GM21786 (cell line): ENCODE data around the gene TET2.

Experiments
- ATAC-seq: cut with Tn5 transposase; IDR thresholded peaks from one replicate; pipeline ENCODE4 v1.9.1; 2021; ENCODE audit not compliant: unreplicated experiment

TET2 gene

DNA sequence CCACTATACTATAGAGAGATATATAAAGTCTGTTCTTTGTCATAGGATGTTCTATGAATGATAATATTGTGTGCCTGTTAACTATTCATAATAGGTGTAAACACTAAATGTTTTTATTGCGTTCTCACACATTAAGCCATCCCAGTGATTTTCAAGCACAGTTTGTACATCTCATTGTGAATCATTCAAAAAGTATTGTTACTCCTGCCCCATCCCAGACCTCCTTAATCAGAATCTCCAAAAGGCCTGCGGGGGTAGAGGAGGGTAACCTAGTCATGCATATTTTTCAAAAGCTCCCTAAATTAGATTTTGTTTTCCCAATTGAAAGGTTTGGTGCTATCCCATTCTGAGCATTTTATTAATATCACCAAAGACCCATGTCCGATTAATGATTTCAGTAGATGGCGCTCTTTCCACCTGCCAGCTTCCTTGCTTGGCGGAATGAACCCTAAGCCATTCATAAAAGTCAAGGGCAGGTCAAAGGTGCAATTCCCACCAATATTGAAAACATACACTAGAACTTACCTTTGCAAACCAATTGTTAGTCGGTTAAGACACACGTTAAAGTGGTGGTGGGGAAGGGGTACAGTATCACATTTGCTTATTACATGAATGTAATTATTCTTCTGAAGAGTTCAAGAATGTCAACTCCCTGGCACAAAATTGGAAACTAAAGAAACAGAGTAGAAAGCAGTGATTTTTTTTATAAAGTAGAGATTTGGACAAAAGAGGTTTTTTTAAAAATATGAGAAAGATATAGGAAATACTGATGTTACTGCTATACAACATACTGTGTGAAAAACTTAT lies 5.8 kb upstream of the TET2 start:
- ATAC-seq = peak; percentile 48

DNA sequence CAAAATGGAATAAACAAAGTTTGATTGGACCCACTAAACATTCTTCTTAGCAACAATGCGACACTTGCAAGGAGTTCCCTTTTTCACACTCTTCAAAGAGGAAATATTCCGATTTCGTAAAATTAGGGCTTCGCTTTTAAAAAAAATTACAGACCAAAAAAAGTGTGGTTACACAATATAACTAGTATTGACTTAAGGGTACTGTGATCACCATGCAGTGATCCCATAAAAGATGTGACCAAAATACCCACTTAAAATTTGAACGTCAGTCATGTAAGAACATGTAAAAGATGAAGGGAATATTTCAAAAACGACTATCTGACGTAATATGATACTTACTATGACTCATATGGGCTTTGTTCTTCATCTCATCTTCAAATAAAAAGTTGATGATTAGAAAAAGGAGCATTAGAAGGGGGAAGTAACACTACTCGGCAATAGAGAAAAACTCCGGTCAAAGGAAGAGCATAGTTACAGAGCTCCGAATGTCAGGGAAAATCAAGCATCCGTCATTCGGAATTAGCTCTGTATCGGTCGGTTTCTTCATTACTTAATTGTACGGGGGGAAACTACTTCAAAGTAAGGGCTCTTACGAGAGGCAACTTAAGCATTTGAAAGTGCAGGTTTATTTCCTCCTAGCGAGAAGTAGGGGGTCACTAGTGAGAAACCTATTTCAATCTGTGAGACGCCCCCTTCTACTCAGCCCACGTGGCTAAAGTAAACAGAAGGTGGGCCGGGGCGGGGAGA lies 1.3 kb upstream of the TET2 start:
- peak; percentile 3 for ATAC-seq

DNA sequence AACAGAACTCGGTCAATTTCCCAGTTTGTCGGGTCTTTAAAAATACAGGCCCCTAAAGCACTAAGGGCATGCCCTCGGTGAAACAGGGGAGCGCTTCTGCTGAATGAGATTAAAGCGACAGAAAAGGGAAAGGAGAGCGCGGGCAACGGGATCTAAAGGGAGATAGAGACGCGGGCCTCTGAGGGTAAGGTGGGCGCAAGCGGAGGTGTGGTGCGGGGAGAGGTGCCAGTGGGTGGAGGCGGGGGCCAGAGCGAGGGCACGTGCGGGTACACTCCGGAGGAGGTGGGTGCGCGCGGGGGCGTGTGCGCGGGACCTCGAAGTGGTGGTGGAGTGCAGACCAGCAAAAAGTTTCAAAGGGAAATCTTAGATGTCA lies 787 bp upstream of the TET2 start:
- ATAC-seq = peak; percentile 16

DNA sequence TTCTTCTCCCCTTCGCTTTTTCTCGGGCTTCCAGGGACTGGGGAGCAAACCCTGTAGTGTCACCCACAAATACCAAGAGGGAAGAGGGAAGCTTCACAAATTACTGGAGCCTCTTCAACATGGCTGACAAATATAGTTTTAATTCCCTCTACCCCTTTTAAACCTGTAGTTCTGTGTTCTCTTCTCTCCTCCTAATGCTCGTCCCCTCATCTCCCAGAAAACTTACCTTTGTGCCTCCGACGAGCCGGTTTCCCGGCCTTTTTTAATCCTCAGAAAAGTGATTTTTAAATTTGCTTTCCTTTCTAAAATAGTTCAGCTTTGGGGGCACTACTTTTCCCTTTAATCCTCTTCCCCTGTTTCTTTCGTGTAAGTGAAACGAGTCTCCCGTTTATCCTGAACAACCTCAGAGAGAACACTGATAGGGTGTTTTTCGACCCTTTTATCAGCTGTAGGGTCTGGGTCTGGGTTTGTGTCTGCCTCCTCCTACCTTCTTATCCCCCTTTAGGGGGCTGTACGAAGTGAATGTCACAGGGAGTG lies 408 bp downstream of the TET2 start:
- ATAC-seq = peak; percentile 3

DNA sequence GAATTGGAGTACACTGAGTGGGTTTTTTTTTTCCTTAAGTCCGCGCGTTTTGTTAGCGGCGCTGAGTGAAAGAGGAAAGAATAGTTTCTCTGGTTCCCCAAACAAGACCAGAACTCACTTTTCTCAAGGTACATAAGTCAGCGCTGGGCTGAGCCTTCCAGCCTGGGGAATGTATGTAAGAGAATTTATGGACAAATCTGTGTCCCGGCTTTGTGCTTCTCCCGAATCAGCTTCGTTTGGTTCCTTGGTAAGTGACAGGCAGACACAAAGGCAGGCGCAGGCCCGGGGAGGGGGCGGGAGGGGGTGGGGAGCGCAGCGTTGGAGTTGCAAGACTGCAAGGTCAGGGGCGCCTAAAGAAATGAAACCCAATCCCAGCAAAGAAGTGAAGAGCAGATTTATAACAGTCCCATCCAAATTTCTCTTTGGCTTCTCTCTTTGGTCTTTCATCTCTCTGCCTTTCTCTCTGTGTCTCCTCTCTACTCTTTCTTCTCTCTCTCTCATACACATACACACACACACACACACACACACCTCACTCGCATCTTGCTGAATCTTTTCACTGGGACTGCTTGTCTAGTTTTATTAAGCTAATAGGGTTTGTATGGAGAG lies 981 bp downstream of the TET2 start:
- no peak for ATAC-seq

DNA sequence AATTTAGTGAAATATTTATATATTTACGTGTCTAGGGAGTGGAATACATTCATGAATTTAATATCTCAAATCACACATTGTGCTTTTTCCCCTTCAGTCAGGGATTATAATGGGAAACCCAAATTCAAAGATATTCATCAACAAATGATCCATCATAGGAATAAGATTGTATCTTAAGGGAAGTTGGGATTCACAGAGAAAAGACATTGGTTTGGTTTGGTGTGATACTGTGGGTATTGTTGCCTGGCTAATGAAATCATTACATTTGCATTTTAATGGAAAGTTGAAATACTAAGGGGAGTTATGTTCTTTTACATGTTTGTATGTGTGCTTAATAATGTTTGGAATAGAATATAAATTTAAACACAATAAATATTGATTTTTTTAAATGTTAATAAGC lies 1.7 kb downstream of the TET2 start:
- ATAC-seq = no peak

DNA sequence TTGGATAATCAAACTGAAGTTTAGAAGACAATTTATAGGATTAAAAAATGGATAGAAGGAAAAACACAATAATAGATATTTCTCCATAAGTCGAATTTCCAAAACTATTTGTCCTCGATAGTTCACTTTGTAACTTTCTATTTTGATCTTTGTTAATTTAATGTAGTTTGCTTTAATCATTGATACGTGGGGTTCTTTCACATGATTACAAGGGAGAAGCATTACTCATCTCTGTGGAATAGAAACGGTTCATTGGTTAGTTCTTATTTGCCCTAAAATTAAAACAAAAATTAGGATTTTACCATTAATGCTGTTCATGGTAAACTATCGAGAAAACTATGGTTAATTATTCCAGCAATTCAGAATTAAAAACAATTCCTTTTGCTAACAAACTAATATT lies 2.1 kb downstream of the TET2 start:
- no peak for ATAC-seq

DNA sequence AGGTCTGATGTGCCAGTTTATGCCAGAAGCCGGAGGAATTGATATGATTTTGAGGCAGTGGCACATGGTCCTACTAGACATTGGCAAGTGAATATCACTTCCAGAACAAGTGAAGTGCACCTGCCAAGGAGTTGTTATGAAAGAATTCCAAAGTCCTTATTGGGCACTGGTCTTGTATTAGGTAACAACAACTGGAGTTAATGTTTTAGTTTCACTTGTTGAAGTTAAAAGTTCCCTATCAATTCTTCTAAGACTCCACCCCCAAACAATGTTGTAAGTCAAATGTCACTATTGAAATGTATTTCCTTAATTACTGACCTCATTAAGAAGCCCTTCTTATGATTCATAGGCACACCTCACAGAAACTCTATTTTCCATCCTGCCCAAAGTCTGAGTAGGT lies 3.1 kb downstream of the TET2 start:
- no peak for ATAC-seq

DNA sequence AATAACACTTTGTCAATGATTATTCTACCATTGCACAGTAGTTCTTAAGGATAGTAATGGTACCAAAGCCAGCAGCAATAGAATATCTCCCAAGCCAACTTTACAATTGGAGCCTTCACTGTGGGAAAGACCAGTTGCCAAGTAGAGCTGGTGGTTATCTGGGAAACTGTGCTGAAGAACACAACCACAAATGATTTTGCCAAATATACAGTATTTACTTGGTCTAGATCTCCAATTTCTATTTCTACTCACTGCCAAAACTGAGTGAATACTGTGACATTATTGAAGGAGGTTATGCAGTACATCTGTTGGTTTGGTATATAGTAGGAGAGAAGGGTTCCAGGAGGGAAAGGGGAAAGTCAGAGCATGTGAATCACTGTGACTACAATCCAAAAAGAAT lies 3.8 kb downstream of the TET2 start:
- ATAC-seq = no peak

DNA sequence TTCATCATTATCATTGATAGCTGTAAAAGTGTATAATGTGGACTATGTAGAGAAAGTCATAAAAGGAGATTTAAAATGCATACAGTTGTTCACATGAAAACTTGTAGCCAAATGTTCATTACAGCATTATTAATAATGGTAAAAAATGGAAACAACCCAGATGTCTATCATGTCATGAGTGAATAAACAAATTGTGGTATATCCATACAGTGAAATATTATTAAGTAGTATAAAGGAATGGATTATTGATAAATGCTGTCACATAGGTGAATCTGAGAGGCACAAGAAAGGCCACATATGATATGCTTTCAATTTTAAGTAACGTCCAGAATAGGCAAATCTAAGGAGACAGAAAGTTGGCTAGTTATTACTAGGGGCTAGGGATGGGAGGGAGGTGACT lies 7.1 kb downstream of the TET2 start:
- no peak for ATAC-seq

DNA sequence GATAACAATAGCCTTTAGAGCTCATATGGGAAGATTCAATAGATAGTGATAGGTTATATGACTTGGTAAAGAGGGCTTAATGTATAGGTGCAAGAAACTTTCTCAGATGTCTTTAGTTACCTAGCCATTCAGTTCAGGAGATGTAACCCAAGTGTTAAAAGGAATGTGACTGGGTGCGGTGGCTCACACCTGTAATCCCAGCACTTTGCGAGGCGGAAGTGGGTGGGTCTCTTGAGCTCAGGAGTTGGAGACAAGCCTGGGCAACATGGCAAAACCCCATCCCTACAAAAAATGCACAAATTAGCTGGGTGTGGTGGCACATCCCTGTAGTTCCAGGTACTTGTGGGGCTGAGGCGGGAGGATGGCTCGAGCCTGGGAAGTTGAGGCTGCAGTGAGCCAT lies 7.9 kb downstream of the TET2 start:
- no peak for ATAC-seq

DNA sequence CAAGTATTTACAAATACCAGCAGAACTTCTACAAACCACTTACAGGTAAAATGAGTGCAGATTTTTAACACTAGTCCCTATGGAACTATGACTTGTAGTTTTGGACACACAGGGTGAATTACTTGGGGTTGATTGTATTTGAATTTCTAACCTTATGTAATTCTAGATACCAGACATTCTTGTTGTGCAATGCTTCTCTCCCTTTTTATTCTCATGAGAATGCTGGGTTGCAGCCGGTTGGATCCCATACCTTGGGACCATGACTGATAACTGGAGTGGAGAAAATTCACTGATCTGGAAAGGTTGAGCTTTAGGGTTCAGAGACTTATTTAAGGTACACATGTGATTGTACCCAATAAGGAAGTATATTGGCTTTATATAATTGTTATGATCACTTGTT lies 8.8 kb downstream of the TET2 start:
- no peak for ATAC-seq

DNA sequence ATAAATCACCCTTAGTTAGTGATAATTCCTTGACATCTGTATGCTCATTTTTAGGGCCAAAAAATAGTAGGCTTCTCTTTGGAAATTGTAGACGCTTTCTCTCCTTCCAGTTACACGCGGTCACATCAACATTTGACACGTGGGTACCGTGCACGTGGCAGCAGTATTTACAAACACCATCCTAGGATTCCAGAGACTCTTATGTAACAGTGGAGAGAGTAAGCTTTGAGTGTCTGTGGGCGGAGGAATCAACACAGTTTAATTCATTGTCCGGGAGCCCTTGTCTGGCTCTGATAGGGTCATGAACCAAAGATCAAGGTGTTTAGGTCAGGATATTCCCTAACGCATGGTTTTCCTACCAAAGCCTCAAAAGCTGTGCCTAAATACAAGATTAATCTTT lies 12.2 kb downstream of the TET2 start:
- no peak for ATAC-seq

DNA sequence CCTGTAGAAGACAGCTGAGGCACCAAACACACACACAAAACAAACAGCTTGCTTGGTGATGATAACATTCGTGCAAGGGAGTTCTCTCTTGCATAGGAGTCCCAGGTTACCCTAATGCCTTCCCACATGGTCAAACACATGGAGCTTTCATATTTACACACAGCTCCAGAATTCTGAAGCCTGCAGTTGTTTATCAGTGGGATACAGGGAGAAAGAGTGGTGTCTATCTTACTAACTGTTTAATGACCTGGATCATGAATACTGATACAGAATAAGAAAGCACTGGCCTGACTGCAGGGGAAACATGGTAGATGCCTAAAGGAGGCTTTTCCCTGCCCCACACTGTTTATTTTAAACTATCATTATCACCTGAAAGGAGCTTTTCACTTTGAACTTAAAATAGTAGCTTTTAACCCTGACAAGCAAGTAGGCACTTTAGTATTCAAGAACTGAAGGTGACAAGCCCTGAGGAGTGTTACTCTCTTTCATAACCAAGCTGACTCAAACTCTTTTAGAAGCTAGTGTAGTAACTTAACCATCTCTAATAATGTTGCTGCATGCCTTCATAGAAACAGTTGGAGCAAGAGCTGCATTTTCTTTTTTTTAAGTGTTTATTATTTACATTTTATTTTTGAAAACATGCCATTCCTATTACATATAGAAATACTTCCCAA lies 15.6 kb downstream of the TET2 start:
- ATAC-seq = no peak

DNA sequence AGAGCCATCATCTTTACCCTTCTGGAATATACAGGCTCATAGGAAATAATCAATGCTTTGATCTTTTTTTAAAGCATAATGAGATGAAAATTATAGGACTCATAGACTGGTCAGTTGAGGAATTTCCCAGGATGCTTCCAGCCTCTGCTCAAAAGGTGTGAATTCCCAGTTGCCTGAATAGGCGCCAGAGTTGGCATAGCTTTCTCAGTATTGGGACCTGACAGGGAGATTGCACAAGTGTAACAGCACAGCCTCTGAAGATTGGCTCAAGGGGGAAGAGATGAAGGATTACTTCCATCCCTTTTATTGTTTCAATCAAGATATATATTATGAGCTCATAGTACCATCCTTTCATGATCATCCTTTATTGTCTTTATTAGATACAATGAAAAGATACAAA lies 17.9 kb downstream of the TET2 start:
- ATAC-seq = no peak

DNA sequence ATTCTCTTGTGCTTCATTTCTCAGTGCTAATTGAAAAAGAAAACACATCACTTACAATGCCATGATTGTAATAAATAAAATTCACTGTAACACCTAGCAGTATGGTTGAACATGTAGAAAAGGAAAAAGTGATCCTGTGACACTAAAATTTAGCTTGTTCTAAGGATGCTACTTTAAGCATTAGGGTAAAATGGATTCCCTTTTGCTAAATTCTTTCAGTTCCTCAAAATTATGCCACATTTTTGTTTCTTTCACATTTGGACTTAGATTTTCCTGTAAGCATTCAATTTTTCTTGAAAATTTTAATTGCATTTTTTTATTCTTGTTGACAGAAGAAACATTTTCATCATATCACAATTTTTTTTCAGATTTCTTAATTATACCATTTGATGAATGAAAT lies 19.4 kb downstream of the TET2 start:
- no peak for ATAC-seq

DNA sequence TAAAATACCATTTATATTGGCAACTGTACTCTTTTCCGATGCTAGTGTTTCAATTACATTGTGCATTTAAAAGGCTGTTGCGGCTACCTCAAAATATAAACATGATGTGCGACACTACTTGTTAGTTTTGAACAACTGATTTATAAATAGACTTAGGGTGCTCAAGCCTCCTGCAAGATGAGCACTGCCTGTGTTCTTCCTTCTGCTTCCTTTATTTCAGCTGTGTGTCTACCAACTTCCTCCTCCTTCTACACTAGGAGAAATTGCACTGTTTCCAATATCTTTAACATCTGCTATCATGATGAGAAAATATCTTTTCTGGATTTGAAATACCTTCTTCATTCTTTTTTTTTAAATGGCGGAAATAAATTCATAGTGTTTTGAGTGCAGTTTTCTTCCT lies 24.0 kb downstream of the TET2 start:
- no peak for ATAC-seq

DNA sequence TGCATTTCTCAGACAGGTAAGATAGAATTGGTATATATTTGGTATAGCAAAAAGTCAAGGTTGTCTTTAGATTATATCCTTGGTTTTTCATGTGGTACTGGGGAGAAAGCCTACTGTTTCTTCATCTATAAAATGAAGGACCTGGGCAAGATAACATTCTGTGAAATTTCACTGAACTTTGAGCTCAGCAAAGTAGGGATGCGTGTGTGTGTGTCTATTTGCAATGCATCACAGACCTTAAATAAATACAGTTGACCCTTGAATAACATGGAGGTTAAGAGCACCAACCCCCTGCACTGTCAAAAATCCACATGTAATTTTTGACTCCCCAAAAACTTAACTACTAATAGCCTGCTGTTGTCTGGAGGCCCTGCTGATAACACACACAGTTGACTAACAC lies 25.2 kb downstream of the TET2 start:
- no peak for ATAC-seq

DNA sequence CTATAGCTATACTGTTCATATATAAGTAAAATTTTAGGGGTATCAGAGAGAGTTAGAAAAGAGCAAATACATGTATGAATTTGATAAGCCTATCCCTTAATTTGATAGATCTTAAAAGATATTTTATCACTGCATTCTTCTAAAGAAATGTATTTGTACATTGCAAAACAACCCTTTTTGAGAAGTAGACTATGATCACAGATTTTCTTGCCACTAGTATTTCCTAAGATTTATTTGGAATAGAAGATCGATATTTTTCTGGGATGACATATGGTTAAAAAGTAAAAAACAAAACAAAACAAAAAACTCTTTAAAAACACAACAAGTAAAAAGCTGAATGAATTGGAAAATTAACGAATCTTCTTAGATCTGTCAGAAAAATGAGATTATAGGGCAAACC lies 27.4 kb downstream of the TET2 start:
- ATAC-seq = no peak

DNA sequence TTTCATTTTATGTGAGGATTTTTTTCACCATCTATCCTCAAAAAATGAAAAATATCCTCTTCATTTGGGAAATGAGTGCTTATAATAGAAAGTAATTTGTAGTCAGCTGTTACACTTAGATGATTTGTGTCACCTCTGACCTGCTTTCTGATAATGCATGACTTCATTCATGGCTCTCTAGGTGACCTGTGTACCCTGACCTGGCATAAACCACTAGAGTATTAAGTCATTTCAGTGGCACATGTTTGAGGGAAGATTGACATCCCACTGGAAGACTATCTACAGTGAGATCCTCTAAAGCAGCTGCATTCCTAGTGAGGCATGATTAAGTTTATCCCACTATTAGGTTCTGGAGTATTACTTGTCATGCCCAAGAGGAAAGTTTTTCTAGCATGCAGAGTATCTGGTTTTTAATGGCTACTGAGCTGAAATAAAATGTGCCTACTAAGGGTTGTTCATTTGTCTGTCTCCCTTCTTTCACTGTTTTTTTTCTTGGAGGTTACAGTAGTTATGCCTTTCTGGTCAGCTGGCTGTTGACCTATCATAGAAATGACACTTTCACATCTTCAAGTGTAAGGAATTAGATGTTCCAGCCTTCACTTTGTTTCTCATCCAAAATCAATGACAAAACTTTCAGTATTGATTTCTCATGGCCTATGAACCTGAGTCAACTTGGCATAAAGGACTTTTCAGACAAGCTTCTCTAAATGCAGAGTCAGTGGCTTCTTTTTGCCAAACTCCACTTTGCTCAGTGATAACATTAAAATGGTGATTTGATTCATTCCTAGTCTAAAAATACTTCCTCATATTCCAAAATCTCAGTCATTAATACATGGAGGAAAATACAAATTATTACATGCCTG lies 33.1 kb downstream of the TET2 start:
- ATAC-seq = peak; percentile 70

DNA sequence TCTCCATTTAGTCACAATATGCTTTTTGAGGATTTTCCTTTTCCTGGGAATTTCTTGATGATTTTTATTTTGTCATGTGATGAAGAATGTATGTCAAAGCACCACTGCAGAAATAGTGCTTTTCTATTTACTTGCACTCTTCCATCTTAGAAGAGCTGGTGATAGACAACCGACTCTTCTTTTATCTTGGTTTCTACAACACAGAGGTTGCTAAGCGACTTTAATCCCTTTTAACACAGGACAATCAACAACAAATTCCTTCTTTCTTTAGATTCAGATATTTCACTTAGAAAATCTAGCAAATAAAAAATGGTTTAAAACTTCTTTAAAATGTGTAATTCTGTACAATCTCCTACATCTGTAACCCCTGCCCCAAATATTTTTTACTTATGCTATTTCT lies 34.6 kb downstream of the TET2 start:
- ATAC-seq = no peak
